Measurements from ENCODE around the gene JAKMIP2.

The JAKMIP2 gene

GRCh38 chr5:147788023-147788422 is 5.5 kb upstream of the JAKMIP2 start:
- DNase-seq (ENCODE audit: low read depth in 2 of 2): no peak

- no peak for DNase-seq (ENCODE audit: low read depth in 2 of 2)
Measured at GRCh38 chr5:147786142-147786541, 3.6 kb upstream of the JAKMIP2 start.

- DNase-seq (ENCODE audit: low read depth in 2 of 2): no peak
Measured at GRCh38 chr5:147784146-147784987, 1.8 kb upstream of the JAKMIP2 start.

- DNase-seq (ENCODE audit: low read depth in 2 of 2): no peak
Measured at GRCh38 chr5:147780924-147781573, 1.5 kb downstream of the JAKMIP2 start.

- DNase-seq (ENCODE audit: low read depth in 2 of 2): no peak
Measured at GRCh38 chr5:147779694-147780093, 2.8 kb downstream of the JAKMIP2 start.

GRCh38 chr5:147776989-147777388 is 5.5 kb downstream of the JAKMIP2 start:
- DNase-seq (ENCODE audit: low read depth in 2 of 2): no peak

- no peak for DNase-seq (ENCODE audit: low read depth in 2 of 2)
Measured at GRCh38 chr5:147773587-147773986, 8.9 kb downstream of the JAKMIP2 start.

GRCh38 chr5:147773139-147773538 is 9.4 kb downstream of the JAKMIP2 start:
- DNase-seq (ENCODE audit: low read depth in 2 of 2): no peak

GRCh38 chr5:147767048-147767447 is 15.5 kb downstream of the JAKMIP2 start:
- DNase-seq (ENCODE audit: low read depth in 2 of 2): no peak

- no peak for DNase-seq (ENCODE audit: low read depth in 2 of 2)
Measured at GRCh38 chr5:147763791-147764525, 18.6 kb downstream of the JAKMIP2 start.

- DNase-seq (ENCODE audit: low read depth in 2 of 2): no peak
Measured at GRCh38 chr5:147760086-147760875, 22.2 kb downstream of the JAKMIP2 start.

GRCh38 chr5:147759441-147759840 is 23.1 kb downstream of the JAKMIP2 start:
- DNase-seq (ENCODE audit: low read depth in 2 of 2): no peak

GRCh38 chr5:147756566-147756965 is 26.0 kb downstream of the JAKMIP2 start:
- DNase-seq (ENCODE audit: low read depth in 2 of 2): no peak

GRCh38 chr5:147754372-147755122 is 28.0 kb downstream of the JAKMIP2 start:
- DNase-seq (ENCODE audit: low read depth in 2 of 2): no peak

GRCh38 chr5:147753765-147754164 is 28.8 kb downstream of the JAKMIP2 start:
- no peak for DNase-seq (ENCODE audit: low read depth in 2 of 2)

- no peak for DNase-seq (ENCODE audit: low read depth in 2 of 2)
Measured at GRCh38 chr5:147752666-147753290, 29.8 kb downstream of the JAKMIP2 start.

GRCh38 chr5:147752033-147752432 is 30.5 kb downstream of the JAKMIP2 start:
- no peak for DNase-seq (ENCODE audit: low read depth in 2 of 2)

- no peak for DNase-seq (ENCODE audit: low read depth in 2 of 2)
Measured at GRCh38 chr5:147751156-147751830, 31.2 kb downstream of the JAKMIP2 start.

- no peak for DNase-seq (ENCODE audit: low read depth in 2 of 2)
Measured at GRCh38 chr5:147750065-147750464, 32.5 kb downstream of the JAKMIP2 start.

GRCh38 chr5:147748590-147748989 is 33.9 kb downstream of the JAKMIP2 start:
- no peak for DNase-seq (ENCODE audit: low read depth in 2 of 2)
